GM23248 (cell line): ENCODE data around the gene ZNHIT6. TPM values are rescaled to one million over a fixed set of nuclear protein-coding genes. Genes with fewer than 3 reads are reported as not detected.

ENCODE experiments used
- DNase-seq: peaks from one replicate; pipeline ENCODE4 v3.0.0-alpha.2; 2015
- H2AFZ ChIP-seq: fragments of 200-600 bp; sonication (generic); 2 replicates; pipeline ENCODE4 v1.6.1; 2016; ENCODE audit warnings: antibody characterized with exemption
- H3F3A ChIP-seq: fragments of 200-600 bp; sonication (generic); 2 replicates; pipeline ENCODE4 v1.6.1; 2016; ENCODE audit warnings: mild to moderate bottlenecking, antibody characterized with exemption, mixed run types; ENCODE audit not compliant: insufficient read depth
- H3K27ac ChIP-seq: fragments of 200-600 bp; sonication (generic); 2 replicates; pipeline ENCODE4 v1.5.1; 2016; ENCODE audit warnings: mild to moderate bottlenecking
- H3K27me3 ChIP-seq: fragments of 200-600 bp; sonication (generic); replicated peaks from 2 replicates; pipeline ENCODE4 v1.6.1; 2016; ENCODE audit warnings: mild to moderate bottlenecking; ENCODE audit not compliant: insufficient read depth
- H3K36me3 ChIP-seq: fragments of 200-600 bp; sonication (generic); 2 replicates; pipeline ENCODE4 v1.6.1; 2016; ENCODE audit warnings: low read depth, mild to moderate bottlenecking
- H3K4me1 ChIP-seq: fragments of 200-600 bp; sonication (generic); 2 replicates; pipeline ENCODE4 v1.6.1; 2016; ENCODE audit warnings: mild to moderate bottlenecking; ENCODE audit not compliant: insufficient read depth
- H3K4me2 ChIP-seq: fragments of 200-600 bp; sonication (generic); one replicate; pipeline ENCODE4 v1.6.1; 2016; ENCODE audit warnings: mild to moderate bottlenecking; ENCODE audit not compliant: unreplicated experiment
- H3K4me3 ChIP-seq: fragments of 200-600 bp; sonication (generic); 2 replicates; pipeline ENCODE4 v1.5.1; 2016; ENCODE audit warnings: mild to moderate bottlenecking
- H3K79me2 ChIP-seq: fragments of 200-600 bp; sonication (generic); 2 replicates; pipeline ENCODE4 v1.6.1; 2016; ENCODE audit warnings: mild to moderate bottlenecking; ENCODE audit not compliant: insufficient read depth
- H3K9ac ChIP-seq: fragments of 200-600 bp; sonication (generic); 2 replicates; pipeline ENCODE4 v1.6.1; 2016; ENCODE audit warnings: mild to moderate bottlenecking
- H3K9me2 ChIP-seq: fragments of 200-600 bp; sonication (generic); 2 replicates; pipeline ENCODE4 v1.6.1; 2016; ENCODE audit warnings: mixed run types, mild to moderate bottlenecking, moderate library complexity; ENCODE audit not compliant: insufficient read depth
- H3K9me3 ChIP-seq: fragments of 200-600 bp; sonication (generic); one replicate; pipeline ENCODE4 v1.6.1; 2017; ENCODE audit warnings: low read depth
- H4K20me1 ChIP-seq: fragments of 200-600 bp; sonication (generic); 2 replicates; pipeline ENCODE4 v1.6.0; 2016; ENCODE audit not compliant: insufficient read depth
- EZH2 ChIP-seq: fragments of 200-600 bp; sonication (generic); IDR thresholded peaks from 2 replicates; pipeline ENCODE4 v1.6.1; 2018; ENCODE audit warnings: antibody characterized with exemption, mild to moderate bottlenecking; ENCODE audit not compliant: insufficient read depth, poor library complexity, severe bottlenecking
- EZH2phosphoT487 ChIP-seq: fragments of 200-600 bp; sonication (generic); IDR thresholded peaks from 2 replicates; pipeline ENCODE4 v1.6.1; 2018; ENCODE audit warnings: antibody characterized with exemption, moderate library complexity, mild to moderate bottlenecking, low read depth; ENCODE audit not compliant: insufficient read depth
- WGBS, 2 experiments: methylation state at CpG; one replicate each; pipeline ENCODE4 v1.1.6; 2015 to 2017; ENCODE audit warnings: low lambda C conversion rate in 2 of 2, low coverage in 1 of 2; ENCODE audit errors: missing lambda C conversion rate in 2 of 2; 5-methylcytosine and 5-hydroxymethylcytosine counted together
- in situ Hi-C: fragments of 300-500 bp; cut with MboI; formaldehyde crosslinking; loops from 2 replicates; pipeline ENCODE4 v1.15.0; 2020
- polyA plus RNA-seq: library from polyadenylated mRNA; unstranded; fragments of >200 nt; fragmentation: Nextera tagmentation; extraction: Ambion mirVana; gene quantifications from 2 replicates; pipeline ENCODE4 v1.2.1, GENCODE V29; 2016
- total RNA-seq: library from RNA; depleted of rRNA; stranded (reverse); fragments of >200 nt; shearing (Covaris generic); gene quantifications from 2 replicates; pipeline ENCODE4 v1.2.3, GENCODE V29; 2014

ZNHIT6 gene
- total and polyA plus RNA-seq, 2 experiments from 2014 or later = 16.6 to 31.6 TPM

- Histone ChIP-seq H2AFZ (no peak overlapping the region), H3K4me3 (no peak overlapping the region), H3K9me3 (no peaks in the 10 kb centered on the region), H3K9me2 (no peaks in the 10 kb centered on the region), H3K4me1 (peaks cover 40% of the 10 kb centered on the region), H3K27ac (no peak overlapping the region), H3F3A (peaks cover 23% of the 10 kb centered on the region), H3K36me3 (peaks cover 22% of the 10 kb centered on the region), H3K27me3 (no peaks in the 10 kb centered on the region), H4K20me1 (no peaks in the 10 kb centered on the region), H3K79me2 (peaks cover 8% of the 10 kb centered on the region; the same call in 1 of the 2 replicates), H3K9ac (no peak overlapping the region), H3K4me2 (no peak overlapping the region)
- no peak for TF ChIP-seq EZH2
- TF ChIP-seq EZH2phosphoT487 = no peak
- 76 to 79% methylated on average over 1 of the region's 1 CpG for WGBS, 2 experiments
- in situ Hi-C loops = no loop called here
- DNase-seq = no peak
Measured at GRCh38 chr1:85656948-85657347, 51.3 kb downstream of the ZNHIT6 start.

GRCh38 chr1:85656256-85656655, 52.0 kb downstream of the ZNHIT6 start:
- H3K4me1 ChIP-seq = peaks cover 40% of the 10 kb centered on the region
- H3K4me2 ChIP-seq = no peak overlapping the region
- H3K4me3 ChIP-seq = no peak overlapping the region
- no peaks in the 10 kb centered on the region for H3K9me2 ChIP-seq
- no peaks in the 10 kb centered on the region for H3K27me3 ChIP-seq
- H2AFZ ChIP-seq = no peak overlapping the region
- WGBS, 2 experiments = 92 to 94% methylated on average over 1 of the region's 1 CpG
- H3K27ac ChIP-seq = no peak overlapping the region
- H3F3A ChIP-seq = peaks cover 23% of the 10 kb centered on the region
- DNase-seq = no peak
- peaks cover 26% of the 10 kb centered on the region for H3K36me3 ChIP-seq
- TF ChIP-seq EZH2phosphoT487 = no peak
- no peak for TF ChIP-seq EZH2
- peaks cover 8% of the 10 kb centered on the region; the same call in 1 of the 2 replicates for H3K79me2 ChIP-seq
- H3K9me3 ChIP-seq = no peaks in the 10 kb centered on the region
- no peaks in the 10 kb centered on the region for H4K20me1 ChIP-seq
- H3K9ac ChIP-seq = no peak overlapping the region
- in situ Hi-C loops = no loop called here

DNA sequence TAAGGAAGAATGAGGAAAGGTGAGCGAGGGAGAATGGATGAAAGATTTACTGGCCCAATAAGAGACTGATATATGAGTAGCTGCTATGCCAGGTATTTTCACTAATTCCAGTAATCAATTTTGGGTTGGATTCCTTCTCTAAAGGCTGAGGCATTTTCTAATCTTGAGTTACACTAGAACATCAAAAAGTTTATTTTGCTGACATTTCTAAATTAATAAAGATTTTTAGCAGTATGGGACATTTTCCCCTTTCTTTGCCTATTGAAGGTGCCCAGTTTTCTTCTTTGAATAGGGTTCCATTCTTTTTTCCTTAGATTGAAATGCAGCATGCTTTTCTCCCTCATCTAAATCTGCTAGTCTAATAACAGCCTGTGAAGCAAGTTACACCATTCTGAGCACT, 52.9 kb downstream of the ZNHIT6 start:
- Histone ChIP-seq H4K20me1 (no peaks in the 10 kb centered on the region), H2AFZ (no peak overlapping the region), H3K27me3 (no peaks in the 10 kb centered on the region), H3K27ac (no peak overlapping the region), H3K4me2 (no peak overlapping the region), H3K36me3 (peaks cover 26% of the 10 kb centered on the region), H3K4me1 (peaks cover 33% of the 10 kb centered on the region), H3K79me2 (peaks cover 8% of the 10 kb centered on the region; the same call in 1 of the 2 replicates), H3K9ac (no peak overlapping the region), H3K9me3 (no peaks in the 10 kb centered on the region), H3F3A (peaks cover 23% of the 10 kb centered on the region), H3K9me2 (no peaks in the 10 kb centered on the region), H3K4me3 (no peak overlapping the region)
- WGBS, 2 experiments = 97 to 100% methylated on average over 1 of the region's 1 CpG
- TF ChIP-seq EZH2phosphoT487 = no peak
- no peak for TF ChIP-seq EZH2
- in situ Hi-C loops = no loop called here
- no peak for DNase-seq

- Histone ChIP-seq H3K9me3 (no peaks in the 10 kb centered on the region), H3K27ac (no peak overlapping the region), H3K4me1 (peaks cover 23% of the 10 kb centered on the region), H3K4me2 (no peak overlapping the region), H2AFZ (no peak overlapping the region), H3K27me3 (no peaks in the 10 kb centered on the region), H3K79me2 (peaks cover 8% of the 10 kb centered on the region; the same call in 1 of the 2 replicates), H3F3A (peaks cover 23% of the 10 kb centered on the region), H4K20me1 (no peaks in the 10 kb centered on the region), H3K36me3 (peaks cover 26% of the 10 kb centered on the region), H3K9me2 (no peaks in the 10 kb centered on the region), H3K9ac (no peak overlapping the region), H3K4me3 (no peak overlapping the region)
- in situ Hi-C loops = no loop called here
- TF ChIP-seq EZH2 (no peak), EZH2phosphoT487 (no peak)
- WGBS, 2 experiments = 67 to 74% methylated on average over 6 of the region's 6 CpGs
- peak; percentile 64 for DNase-seq
Measured at GRCh38 chr1:85654066-85654782, 54.0 kb downstream of the ZNHIT6 start.
